GM19324 (cell line): Measurements from ENCODE around the gene CEBPZOS.

Experiments
- ATAC-seq: cut with Tn5 transposase; IDR thresholded peaks from one replicate; pipeline ENCODE4 v1.9.1; 2021; ENCODE audit warnings: mild to moderate bottlenecking, moderate library complexity; ENCODE audit not compliant: unreplicated experiment, low FRiP score

CEBPZOS gene

DNA sequence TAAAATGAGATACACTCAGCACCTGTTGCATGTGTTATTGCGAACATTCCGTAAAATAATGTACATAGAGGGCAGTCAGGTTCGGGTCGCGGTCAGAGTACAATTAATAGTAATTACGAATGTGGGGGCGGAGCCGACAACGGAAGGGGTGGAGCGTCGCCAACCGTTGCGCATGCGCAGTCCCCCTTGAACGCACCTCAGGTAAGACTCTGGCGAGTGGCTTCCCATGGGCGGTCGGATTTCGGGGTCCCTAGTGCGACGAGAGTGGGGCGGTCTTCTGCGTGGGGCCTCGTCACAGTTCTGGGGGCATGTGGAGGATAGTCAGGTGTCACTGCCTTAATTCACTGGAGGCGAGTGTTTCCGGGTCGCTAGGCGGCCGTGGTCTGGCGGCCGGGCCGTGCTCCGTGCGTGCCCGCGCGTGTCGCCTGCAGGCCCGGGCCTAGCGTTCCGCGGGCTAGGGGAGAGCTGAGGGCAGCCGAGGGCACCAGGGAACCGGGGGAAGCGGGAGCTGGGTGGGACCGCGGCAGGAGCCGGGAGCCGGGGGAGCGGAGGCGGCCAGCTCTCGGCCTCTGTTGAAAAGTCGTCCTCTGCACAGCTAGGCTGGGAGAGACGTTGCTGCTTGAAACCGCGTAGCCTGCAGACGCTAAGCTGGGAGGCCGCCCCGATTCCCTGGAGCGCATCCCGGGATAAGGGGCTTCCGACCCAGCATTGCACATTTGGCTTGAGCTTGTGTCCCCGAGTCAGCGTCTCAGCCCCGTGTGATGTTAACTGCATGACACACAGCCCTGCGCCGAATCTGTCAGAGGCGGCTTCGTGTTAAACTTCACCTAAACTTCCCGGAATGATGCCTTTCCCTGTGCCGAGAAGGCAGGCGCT lies at the start of gene CEBPZOS:
Gene CEBPZOS, plus strand, starts transcription at position 177 of the 876 bp plus-strand sequence. CDS start 3,209 bp downstream, outside the sequence.
- ATAC-seq, result peak; percentile 83

DNA sequence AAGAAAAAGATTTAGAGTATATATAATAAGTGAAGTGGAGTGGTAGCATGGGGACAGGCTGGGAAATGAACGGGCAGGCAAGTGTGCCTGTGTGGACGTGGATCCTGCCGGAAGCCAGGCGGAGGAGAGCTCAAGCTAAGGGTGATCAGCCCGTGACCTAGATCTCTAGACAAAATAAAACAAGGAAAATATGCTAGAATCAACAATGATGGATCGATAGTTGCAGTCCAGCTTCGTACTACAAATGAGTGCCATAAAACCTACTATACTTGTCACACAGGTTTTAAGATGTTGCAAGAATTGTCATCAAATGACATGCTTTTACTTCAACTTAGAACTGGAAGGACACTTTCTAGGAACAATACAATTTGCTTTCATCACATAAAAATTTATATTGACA lies 48.0 kb upstream of the CEBPZOS start:
- no peak for ATAC-seq

DNA sequence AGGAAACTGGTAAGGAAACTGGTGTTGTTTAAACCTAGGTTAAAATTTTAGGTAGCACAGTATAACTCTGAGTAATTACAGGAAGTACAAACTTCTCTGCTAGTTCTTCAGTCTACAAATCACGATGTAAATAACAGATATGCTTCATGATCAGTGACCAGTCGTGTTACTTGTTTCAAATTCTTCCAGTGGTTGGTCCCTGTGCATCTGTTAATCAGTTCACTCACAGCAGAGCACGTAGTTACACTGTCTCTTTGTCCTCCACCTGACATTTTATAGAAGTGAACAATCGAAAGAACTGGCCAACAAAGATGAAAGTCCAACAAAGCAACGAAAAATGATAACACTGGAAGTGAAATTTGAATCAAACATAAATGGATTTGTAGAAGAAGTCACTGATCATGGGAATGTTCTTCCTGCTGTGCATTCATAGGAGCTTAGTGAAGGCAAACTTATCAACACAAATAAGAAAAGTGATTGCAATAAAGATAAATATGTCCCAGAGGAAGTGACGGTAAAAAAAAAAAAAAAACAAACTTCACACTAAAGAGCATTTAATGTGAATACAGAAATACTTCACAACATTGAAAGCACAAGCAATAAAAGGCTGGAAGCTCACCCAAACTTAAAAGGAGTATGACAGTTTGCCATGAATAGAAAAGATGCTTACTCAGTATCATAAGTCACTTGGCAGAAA lies 46.5 kb upstream of the CEBPZOS start:
- no peak for ATAC-seq

DNA sequence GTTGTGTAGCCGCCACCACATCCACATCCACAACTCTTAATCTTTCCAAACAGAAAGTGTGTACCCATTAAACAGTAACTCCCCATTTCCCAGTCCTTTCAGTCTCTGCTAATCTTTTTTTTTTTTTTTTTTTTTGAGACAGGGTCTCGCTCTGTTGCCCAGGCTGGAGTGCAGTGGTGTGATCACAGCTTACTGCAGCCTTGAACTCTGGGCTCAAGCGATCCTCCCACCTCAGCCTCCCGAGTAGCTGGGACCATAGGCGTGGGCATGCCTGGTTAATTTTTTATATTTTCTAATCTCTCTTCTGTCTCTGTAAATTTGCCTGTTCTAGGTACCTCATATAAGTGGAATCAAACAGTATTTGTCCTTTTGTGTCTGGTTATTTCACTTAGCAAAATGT lies 43.1 kb upstream of the CEBPZOS start:
- ATAC-seq, result no peak

DNA sequence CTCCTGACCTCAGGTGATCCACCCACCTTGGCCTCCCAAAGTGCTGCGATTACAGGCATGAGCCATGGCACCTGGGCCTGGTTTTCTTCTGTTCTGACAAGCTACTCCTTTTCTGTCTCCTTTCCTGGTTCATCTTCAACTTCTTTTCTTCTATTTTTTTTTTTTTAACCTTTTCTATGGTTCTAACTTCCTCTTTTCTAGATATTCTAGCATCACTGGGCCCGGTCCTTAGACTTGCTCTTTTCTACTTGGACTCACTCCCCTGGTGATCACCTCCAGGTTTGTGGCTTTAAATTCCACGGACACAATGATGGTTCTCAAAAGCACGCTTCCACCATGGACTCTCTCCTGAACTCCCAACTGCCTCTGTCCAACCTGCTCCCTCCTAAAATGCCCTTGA lies 41.5 kb upstream of the CEBPZOS start:
- no peak for ATAC-seq

DNA sequence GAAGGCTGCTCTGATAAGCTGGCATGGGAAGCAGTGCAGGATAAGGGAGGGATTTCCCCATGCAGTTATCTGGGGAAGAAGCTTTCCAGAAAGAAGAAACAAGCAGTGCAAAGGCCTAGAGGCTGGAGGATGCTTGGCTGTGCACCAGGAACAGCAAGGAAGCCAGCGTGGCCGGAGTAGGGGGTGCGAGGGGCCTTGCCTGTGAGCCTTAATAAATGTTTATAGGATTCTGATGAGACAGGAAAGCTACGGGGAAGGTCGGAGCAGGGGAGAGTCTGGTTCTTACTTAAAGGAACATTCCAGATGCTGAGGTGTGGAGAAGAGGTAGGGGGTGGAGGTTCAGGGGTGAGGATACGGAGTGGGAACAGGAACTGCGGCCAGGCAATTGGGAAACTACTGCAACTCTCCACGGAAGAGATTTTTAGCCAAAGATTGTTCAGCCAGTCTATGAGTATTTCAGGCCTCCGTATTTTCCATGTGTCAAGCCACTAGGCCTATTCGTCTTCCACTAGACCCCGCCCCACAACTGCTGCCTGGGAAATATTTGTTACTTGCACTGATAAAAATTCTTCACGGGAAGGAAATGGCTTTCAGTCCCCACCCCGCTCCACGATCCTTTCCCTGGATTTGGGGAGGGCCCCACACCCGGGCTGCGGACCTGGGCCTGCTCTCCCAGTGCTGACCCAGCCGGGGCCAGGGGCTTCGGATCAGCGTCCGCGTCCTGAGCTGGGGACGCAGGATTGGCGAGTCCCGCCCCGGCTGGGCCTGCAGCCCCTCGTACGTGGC lies 40.0 kb upstream of the CEBPZOS start:
- peak; percentile 27 for ATAC-seq

DNA sequence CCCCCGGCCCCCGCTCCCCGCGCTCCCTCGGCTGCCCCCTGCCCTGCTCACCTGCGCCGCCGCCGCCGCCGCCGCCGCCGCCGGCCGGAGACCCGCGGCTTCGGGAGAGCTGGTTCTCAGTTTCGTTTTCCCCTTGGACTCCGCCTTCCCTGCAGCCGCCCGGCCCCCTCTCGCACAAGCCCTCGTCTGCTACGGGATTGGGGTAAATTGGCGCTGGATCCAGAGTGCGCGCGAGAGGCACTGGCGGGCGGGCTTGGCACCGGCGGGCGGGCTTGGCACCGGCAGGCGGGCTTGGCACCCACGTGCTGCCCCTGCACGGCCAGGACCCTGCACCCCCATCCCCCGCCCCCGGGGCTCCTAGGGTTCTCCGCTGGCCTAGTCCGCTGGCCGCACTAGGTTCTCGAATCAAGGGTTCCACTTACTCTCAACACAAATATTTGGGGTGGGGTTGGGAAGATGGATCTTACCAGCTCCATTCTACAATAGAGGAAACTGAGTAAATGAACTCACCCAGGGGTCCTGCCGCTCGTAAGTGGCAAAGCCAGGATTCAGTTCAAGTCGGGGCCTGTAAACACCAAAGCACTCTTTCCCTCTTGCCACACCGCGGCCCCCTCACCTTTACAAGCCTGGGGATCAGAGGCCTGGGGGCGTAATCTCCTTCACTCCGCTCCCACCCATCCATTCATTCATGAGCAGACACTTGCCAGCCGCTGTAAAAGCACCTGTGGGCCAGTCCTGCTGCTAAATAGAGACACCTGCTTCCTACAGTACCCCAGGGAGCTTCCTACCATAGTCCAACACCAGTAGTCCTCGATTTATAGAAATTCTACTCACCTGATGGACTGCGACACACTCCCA lies 39.2 kb upstream of the CEBPZOS start, which contains the start of gene EIF2AK2:
Gene EIF2AK2, minus strand, starts transcription at position 124 of the 858 bp plus-strand sequence. CDS start 9,174 bp downstream, outside the sequence.
- peak; percentile 74 for ATAC-seq

DNA sequence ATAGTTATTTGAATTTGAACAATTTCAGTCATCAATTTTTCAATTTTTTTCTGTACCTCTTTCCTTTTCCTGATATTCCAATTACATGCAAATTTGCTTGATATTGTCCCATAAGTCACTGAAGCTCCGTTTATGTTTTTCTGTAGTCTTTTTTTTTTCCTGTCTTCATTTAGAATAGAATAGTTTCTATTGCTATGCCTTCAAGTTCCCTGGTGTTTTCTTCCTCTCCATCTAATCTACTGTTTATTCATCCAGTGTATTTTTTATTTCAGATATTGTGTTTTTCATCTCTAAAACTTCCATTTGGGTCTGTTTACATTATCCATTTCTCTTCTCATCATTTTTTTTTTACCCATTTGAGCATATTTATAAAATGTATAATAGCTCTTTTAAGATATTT lies 31.5 kb upstream of the CEBPZOS start:
- ATAC-seq, result no peak

DNA sequence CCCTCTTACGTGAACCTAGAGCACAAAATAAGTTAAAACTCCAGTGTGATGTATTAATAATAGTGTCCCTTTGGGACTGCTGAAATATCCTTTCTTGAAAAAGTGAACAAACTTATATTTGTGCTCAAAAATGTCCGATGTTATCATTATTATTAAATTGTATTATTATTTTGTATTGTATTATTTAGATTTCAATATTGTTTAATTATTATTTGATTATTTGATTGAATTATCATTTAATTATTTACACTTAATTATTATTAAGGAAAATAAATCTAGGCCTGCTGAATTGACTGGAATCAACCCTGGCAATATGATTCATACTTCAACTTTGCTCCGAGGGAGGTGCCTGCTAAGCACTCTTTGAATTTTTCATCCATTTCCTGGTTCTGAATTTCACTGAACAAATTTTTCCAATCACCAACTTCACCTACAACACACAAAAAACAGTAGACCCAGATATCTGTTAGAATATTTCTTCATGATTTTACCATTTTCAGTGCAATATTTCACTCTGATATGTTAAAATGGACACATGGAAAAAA lies 28.6 kb upstream of the CEBPZOS start:
- no peak for ATAC-seq

DNA sequence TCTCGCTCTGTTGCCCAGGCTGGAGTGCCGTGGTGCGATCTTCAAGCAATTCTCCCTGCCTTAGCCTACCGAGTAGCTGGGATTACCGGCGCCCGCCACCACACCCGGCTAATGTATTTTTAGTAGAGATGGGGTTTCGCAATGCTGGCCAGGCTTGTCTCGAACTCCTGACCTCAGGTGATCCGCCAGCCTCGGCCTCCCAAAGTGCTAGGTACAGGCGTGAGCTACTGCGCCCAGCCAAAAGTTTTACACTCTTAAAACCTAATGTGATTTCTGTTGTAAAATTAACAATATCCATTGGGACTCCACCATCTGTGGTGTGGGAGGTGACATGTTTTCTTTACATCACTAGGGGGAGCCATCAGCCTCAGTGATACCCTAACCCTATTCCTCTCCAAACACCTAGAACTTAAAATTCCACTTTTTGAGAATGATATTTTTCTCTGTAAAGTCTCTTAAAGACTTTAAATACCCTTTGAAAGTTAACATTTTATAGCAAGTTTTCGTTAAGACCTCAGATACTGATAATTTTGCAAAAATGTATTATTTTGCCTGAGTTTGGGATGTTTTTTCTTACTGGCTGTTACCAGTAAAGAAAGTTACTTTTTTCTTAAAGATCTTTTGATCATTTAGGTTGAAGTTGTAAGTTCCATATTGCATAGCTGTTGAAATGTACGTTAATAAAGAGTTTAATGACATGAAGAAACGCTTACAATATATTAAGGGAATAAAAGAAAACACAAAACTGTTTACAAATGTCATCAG lies 27.9 kb upstream of the CEBPZOS start:
- no peak for ATAC-seq

DNA sequence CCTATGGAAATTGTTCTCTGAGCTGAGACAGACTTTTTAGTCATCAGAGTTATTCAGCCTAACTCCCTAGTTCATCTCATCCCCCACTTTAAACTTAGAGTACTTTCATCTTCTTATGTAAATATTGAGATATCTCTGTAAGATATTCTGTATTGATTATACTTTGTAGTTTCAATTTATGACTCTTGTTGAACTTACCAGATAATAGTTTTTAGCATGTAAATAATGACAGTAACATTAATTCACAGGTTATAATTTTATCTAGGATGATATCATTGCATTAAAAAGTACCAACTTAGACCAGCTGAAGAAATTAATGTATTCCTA lies 24.7 kb upstream of the CEBPZOS start:
- ATAC-seq, result no peak

DNA sequence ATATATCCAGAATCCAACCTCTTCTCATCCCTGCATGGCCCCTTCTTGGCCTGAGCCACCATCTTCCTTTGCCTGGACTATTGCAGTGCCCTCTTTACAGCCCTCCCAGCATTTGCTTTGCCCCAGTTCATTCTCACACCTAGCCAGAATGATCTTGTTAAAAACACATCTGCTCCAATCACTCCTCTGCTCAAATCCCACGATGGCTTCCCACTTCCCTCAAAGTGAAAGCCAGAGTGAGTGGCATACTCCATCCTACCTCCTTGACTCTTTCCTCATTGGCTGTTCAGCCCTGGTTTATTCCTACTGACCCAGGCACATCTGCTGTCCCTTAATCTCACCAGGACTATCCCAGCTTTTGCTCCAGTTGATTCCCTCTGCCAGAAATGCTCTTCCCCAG lies 22.6 kb upstream of the CEBPZOS start:
- ATAC-seq, result no peak

DNA sequence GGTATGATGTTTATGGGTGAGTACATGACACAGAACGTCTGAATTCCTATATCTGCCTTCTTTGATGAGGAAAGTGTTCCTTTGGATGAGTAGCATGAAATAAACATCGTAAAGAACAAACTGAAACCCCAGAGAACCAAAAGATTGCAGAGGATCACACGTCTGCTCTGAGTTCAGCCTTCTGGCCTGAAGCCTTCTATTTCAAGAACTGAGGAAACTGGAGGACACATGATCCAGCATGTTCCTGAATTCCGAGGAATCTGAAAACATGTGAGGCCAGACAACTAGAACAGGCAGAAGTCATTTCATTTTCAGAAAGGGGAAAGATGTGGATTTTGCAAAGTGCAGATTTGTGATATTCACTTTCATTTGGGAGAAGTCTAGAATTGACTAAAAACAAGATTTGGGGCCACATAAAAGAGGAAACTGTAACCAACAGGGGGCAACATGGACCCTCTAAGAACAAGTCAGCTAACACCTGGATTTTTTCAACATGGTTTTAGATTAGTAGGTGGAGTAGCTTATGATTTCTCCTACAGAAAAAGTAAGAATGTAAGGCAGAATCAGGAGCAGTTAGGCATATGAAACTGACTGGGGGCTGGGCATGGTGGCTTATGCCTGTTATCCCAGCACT lies 16.2 kb upstream of the CEBPZOS start:
- ATAC-seq, result no peak

DNA sequence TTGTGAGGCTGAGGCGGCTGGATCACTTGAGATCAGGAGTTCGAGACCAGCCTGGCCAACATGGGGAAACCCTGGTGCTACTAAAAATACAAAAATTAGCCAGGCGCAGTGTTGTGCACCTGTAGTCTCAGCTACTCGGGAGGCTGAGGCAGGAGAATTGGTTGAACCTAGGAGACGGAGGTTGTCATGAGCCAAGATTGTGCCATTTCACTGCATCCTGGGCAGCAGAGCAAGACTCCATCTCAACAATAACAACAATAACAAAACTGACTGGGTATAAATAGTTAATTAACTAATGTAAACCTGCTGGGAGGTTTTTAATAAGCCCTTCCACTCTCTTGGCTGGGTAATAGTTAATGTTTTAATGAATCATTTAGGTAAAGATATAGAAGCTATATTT lies 15.7 kb upstream of the CEBPZOS start:
- no peak for ATAC-seq

DNA sequence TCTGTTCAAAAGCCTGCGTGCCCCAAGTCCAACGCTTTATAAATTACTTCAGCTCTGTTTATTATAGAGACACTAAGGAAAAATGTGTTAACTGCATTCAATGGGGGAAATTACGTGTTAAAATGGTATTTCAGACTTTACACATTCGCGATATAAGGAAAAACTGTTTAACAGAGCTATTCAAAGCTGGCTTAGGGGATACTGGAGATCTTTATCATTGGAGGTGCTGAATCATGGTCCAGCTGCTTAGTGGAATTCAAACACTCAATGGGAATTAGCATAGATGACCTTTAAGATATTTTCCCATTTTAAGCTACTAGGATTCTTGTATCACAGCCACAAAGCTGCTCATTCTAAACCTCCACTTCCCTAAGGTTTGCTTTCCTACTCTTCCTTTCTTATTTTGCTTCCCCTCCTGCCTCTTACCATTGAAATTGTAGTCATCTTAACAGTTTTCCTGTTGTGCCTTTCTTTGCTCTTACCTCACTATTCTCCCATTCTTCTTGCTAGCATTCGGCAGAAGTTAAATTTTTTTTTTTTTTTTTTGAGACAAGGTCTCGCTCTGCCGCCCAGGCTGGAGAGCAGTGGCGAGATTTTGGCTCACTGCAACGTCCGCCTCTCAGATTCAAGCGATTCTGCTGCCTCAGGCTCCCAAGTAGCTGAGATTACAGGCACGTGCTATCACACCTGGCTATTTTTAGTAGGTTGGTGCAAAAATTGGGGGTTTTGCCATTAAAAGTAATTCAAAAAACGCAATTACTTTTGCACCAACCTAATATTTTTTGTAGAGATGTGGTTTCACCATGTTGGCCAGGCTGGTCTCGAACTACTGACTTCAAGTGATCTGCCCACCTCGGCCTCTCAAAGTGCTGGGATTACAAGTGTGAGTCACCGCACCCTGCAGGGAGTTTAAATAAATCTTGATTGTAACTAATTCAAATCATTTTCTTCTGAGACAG lies 14.3 kb upstream of the CEBPZOS start:
- no peak for ATAC-seq

DNA sequence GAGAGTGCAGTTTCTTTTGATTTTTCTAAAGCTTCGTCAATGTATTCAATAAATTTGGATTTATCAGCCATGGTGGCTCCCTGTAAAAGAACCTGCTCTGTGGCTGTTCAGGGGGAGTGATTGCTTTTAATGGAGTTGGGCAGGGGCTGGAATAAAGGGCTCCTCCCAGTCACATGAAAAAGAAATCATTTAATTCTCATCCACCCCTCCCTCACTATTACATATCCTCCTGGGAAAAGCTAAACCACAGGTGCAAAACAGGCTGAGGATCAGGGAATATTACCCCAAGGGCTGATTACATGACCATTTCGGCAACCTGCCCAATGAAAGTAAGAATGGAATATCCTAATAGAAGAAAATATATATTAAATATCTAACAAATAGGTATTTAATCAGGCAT lies 7.7 kb upstream of the CEBPZOS start, which contains the start of gene SULT6B1:
Gene SULT6B1, minus strand, starts transcription at position 101 of the 400 bp plus-strand sequence. Its CDS starts 30 bp downstream, at position 71.
- ATAC-seq, result no peak

DNA sequence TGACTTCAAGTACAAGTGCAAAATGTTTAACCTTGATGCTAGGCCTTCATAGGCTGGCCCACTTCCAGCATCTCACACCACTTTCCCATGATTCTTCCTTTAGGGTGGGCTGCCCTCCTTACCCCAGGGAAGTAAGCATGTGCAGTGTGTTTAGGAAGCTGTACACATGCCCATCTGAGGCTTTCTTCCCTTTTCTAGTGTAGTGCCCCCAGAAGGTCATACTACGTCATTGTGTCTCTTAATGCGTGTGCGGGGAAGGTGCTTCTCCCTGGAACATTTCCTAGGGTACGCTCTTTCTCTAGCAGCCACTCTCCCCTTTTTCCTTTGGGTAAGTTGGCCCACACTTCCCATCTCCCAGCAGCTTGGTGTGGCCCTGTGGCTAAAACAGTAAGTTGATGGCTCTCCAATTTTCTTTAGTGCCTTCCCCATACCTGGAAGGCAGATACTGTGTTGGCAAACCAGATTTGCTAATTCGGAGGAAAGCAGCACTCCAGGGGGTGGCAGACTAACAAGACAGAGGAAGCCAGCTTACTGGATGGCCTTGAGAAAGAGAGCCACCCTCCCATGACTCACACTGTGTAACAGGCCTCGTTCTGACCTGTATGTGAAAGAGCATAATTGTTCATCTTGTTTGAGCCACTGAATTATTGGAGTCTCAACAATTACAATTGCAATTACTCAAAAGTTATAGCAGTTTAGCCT lies 6.7 kb upstream of the CEBPZOS start:
- no peak for ATAC-seq
